Right cardiac atrium (tissue), 5 donors: ENCODE measurements around the gene MECR. TPM values are rescaled to one million over a fixed set of nuclear protein-coding genes. Genes with fewer than 3 reads are reported as not detected.
"Not testable (repeated sequence)": the region's sequence is repeated elsewhere in the genome, so short reads cannot be mapped to it uniquely, and the experiment has no call there.

ENCODE experiments used
- ATAC-seq, 2 donors: fragments of 200-7000 bp; cut with Tn5 transposase; one replicate each; pipeline versions ENCODE4 v1.8.0 to v1.9.1; 2020; ENCODE audit warnings: moderate library complexity in 2 of 2, mild to moderate bottlenecking in 1 of 2
- DNase-seq, 3 donors: peaks; one replicate each; pipeline ENCODE4 v3.0.0-alpha.2; 2020
- H3K27ac ChIP-seq: one replicate; pipeline ENCODE4 v1.5.1; 2013; ENCODE audit warnings: mild to moderate bottlenecking, low read length, control low read depth, moderate library complexity
- H3K27me3 ChIP-seq: one replicate; pipeline ENCODE4 v1.6.1; 2013; ENCODE audit not compliant: control insufficient read depth, insufficient read depth
- H3K4me1 ChIP-seq: one replicate; pipeline ENCODE4 v1.6.1; 2013; ENCODE audit warnings: low read length; ENCODE audit not compliant: control insufficient read depth, insufficient read depth
- H3K4me3 ChIP-seq: one replicate; pipeline ENCODE4 v1.5.1; 2013; ENCODE audit warnings: low read length, control low read depth
- H3K9me3 ChIP-seq: one replicate; pipeline ENCODE4 v1.6.1; 2013; ENCODE audit warnings: low read length; ENCODE audit not compliant: control insufficient read depth
- WGBS: extraction: QIAGEN DNeasy Blood & Tissue Kit; methylation state at CpG from one replicate; pipeline ENCODE4 v1.1.7; 2013; 5-methylcytosine and 5-hydroxymethylcytosine counted together
- intact Hi-C, 4 donors: fragments of 100-400 bp; cut with DNase I; formaldehyde crosslinking; loops; one replicate each; pipeline versions ENCODE4 v1.11.0 to v1.14.0; 2022 to 2023
- polyA plus RNA-seq: library from polyadenylated mRNA; stranded (reverse); fragments of 200-250 nt; gene quantifications from one replicate; pipeline ENCODE4 v1.2.3, GENCODE V29; 2013
- total RNA-seq, 4 donors: library from RNA; stranded (reverse); fragmentation: NEBNext Ultra II Directional; extraction: Animal tissue kit (Norgen Biotek cat#: 25700); gene quantifications; one replicate each; pipeline ENCODE4 v1.2.1, GENCODE V29; 2021
- donor health status: healthy with polysubstance abuse.
- donor health status: DM: no; HTN: yes; CAD: no.
- donor health status: DM: no; HTN: no; CAD: no.
- donor health status: DM: no; HTN: yes; CAD: no; lungs with severe emphysema.
- donor health status: DM: yes; HTN: yes; CAD: no.

MECR gene
- total and polyA plus RNA-seq, 5 donors: 21.0 to 36.0 (median 27.6) TPM

- H3K27me3 ChIP-seq, intact Hi-C loops, H3K4me1 ChIP-seq, H3K27ac ChIP-seq, ATAC-seq, H3K9me3 ChIP-seq, H3K4me3 ChIP-seq, DNase-seq: not testable (repeated sequence)
- 88% methylated on average over 6 of the region's 6 CpGs for WGBS
Observed at GRCh38 chr1:29222260-29222659, 8.5 kb downstream of the MECR start.

GRCh38 chr1:29221296-29221695 is 9.4 kb downstream of the MECR start:
- Histone ChIP-seq H3K4me1 (peaks cover 2% of the 10 kb centered on the region), H3K27ac (no peak overlapping the region), H3K4me3 (no peak overlapping the region), H3K9me3 (no peaks in the 10 kb centered on the region), H3K27me3 (no peaks in the 10 kb centered on the region)
- ATAC-seq (no peak), DNase-seq (no peak)
- intact Hi-C loops: no loop called here
- 95% methylated on average over 3 of the region's 3 CpGs for WGBS

- 65% methylated on average over 2 of the region's 2 CpGs for WGBS
- intact Hi-C loops: no loop called here
Observed at GRCh38 chr1:29218223-29218622, 12.5 kb downstream of the MECR start.

GRCh38 chr1:29217633-29218032 is 13.1 kb downstream of the MECR start:
- H3K9me3 ChIP-seq: no peaks in the 10 kb centered on the region
- 88% methylated on average over 2 of the region's 2 CpGs for WGBS
- no peak overlapping the region for H3K27ac ChIP-seq
- no peak for ATAC-seq
- intact Hi-C loops: no loop called here
- no peak for DNase-seq
- no peak overlapping the region for H3K4me3 ChIP-seq
- H3K27me3 ChIP-seq: no peaks in the 10 kb centered on the region
- no peaks in the 10 kb centered on the region for H3K4me1 ChIP-seq

More at GRCh38 chr1:29218223-29218622, 12.5 kb downstream of the MECR start:
- Histone ChIP-seq H3K4me3 (no peak overlapping the region), H3K27ac (no peak overlapping the region), H3K27me3 (no peaks in the 10 kb centered on the region), H3K9me3 (no peaks in the 10 kb centered on the region), H3K4me1 (no peaks in the 10 kb centered on the region)
- DNase-seq (no peak), ATAC-seq (no peak)

GRCh38 chr1:29213055-29213454 is 17.7 kb downstream of the MECR start:
- no peaks in the 10 kb centered on the region for H3K27me3 ChIP-seq
- no peak for DNase-seq
- no peak overlapping the region for H3K27ac ChIP-seq
- 79% methylated on average over 5 of the region's 5 CpGs for WGBS
- H3K9me3 ChIP-seq: no peaks in the 10 kb centered on the region
- peak in 1 of 2 donors; percentile 14 for ATAC-seq
- intact Hi-C loops: no loop called here
- no peak overlapping the region for H3K4me3 ChIP-seq
- H3K4me1 ChIP-seq: no peaks in the 10 kb centered on the region

GRCh38 chr1:29211086-29212030 is 19.4 kb downstream of the MECR start:
- intact Hi-C loops: no loop called here
- H3K27me3 ChIP-seq: no peaks in the 10 kb centered on the region
- ATAC-seq: no peak
- no peak overlapping the region for H3K27ac ChIP-seq
- no peaks in the 10 kb centered on the region for H3K4me1 ChIP-seq
- 86% methylated on average over 12 of the region's 12 CpGs for WGBS
- H3K9me3 ChIP-seq: no peaks in the 10 kb centered on the region
- H3K4me3 ChIP-seq: no peak overlapping the region
- DNase-seq: no peak

- Histone ChIP-seq H3K9me3 (no peaks in the 10 kb centered on the region), H3K27me3 (no peaks in the 10 kb centered on the region), H3K27ac (no peak overlapping the region), H3K4me1 (no peaks in the 10 kb centered on the region), H3K4me3 (no peak overlapping the region)
- 70% methylated on average over 7 of the region's 7 CpGs for WGBS
- ATAC-seq (no peak), DNase-seq (no peak)
- intact Hi-C loops: no loop called here
Observed at GRCh38 chr1:29210278-29211085, 20.3 kb downstream of the MECR start.

- Histone ChIP-seq H3K27ac (no peak overlapping the region), H3K4me1 (no peaks in the 10 kb centered on the region), H3K27me3 (no peaks in the 10 kb centered on the region), H3K4me3 (no peak overlapping the region), H3K9me3 (no peaks in the 10 kb centered on the region)
- intact Hi-C loops: loop anchor here (5.0 to 10.0 kb wide), 4 partner anchors 164 to 424 kb away; no protein-coding TSS in a partner anchor
- DNase-seq (no peak), ATAC-seq (no peak)
- WGBS: 66% methylated on average over 5 of the region's 5 CpGs
Observed at GRCh38 chr1:29209173-29209572, 21.6 kb downstream of the MECR start.

GRCh38 chr1:29208442-29208841 is 22.3 kb downstream of the MECR start:
- no peak overlapping the region for H3K27ac ChIP-seq
- H3K27me3 ChIP-seq: no peaks in the 10 kb centered on the region
- intact Hi-C loops: loop anchor here (5.0 to 10.0 kb wide), 4 partner anchors 164 to 424 kb away; no protein-coding TSS in a partner anchor
- H3K9me3 ChIP-seq: no peaks in the 10 kb centered on the region
- DNase-seq (no peak), ATAC-seq (no peak)
- no peaks in the 10 kb centered on the region for H3K4me1 ChIP-seq
- WGBS: 56% methylated on average over 4 of the region's 4 CpGs
- H3K4me3 ChIP-seq: no peak overlapping the region

GRCh38 chr1:29202584-29203340 is 28.0 kb downstream of the MECR start:
- Histone ChIP-seq H3K4me3 (no peak overlapping the region), H3K27ac (peak overlapping the region; percentile 85), H3K27me3 (no peaks in the 10 kb centered on the region), H3K4me1 (peaks cover 2% of the 10 kb centered on the region), H3K9me3 (no peaks in the 10 kb centered on the region)
- WGBS: 24% methylated on average over 14 of the region's 14 CpGs
- ATAC-seq (peak; percentile 95 to 97), DNase-seq (peak; percentile 94 to 98 (median 97))
- intact Hi-C loops: loop anchor here (1.0 to 10.0 kb wide), 5 partner anchors 158 to 418 kb away; no protein-coding TSS in a partner anchor
